ENCODE data around the gene TUBA1C. TPM values are rescaled to one million over a fixed set of nuclear protein-coding genes. Genes with fewer than 3 reads are reported as not detected.
A peak's percentile ranks its signal among the peaks of the same experiment; 100 is the strongest.

The TUBA1C gene
- polyA plus RNA-seq, 1 of the 3 experiments (the other 2 are of a cell fraction) = 3.3 TPM

DNA sequence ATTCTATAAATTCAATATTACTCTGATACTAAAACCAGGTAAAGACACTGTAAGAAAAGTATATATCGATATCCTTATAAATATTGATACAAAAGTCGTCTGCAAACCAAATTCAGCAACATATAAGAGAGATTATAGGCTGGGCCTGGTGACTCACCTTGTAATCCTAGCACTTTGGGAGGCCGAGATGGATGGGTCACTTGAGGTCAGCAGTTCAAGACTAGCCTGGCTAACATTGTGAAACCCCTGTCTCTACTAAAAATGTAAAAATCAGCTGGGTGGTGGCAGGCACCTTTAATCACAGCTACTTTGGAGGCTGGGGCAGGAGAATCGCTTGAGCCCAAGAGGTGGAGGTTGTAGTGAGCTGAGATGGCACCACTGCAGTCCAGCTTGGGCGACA, 13.5 kb upstream of the TUBA1C start:
- CTCF ChIA-PET = interaction anchor here (0.9 to 2.0 kb wide), 6 partner anchors 12 to 163 kb away, joined by 3 to 5 read pairs (median 4); no protein-coding TSS in a partner anchor
- Histone ChIP-seq H3K9me3 (no peaks in the 10 kb centered on the region), H3K9ac (no peak overlapping the region), H3K36me3 (replicated peaks in 1 of 2; ENCODE audit: control insufficient read depth in 1 of 2, insufficient read depth in 2 of 2, low read length in 1 of 2) (no peaks in the 10 kb centered on the region), H3K27ac (ENCODE audit: low read depth in 2 of 2, low read length in 1 of 2) (no peak overlapping the region), H4K20me1 (ENCODE audit: insufficient read depth) (no peaks in the 10 kb centered on the region), H3K79me2 (ENCODE audit: insufficient read depth) (no peaks in the 10 kb centered on the region), H3K9me2 (no peaks in the 10 kb centered on the region), H3K4me1 (ENCODE audit: control insufficient read depth in 1 of 2, insufficient read depth in 2 of 2, low read depth in 1 of 2, low read length in 1 of 2) (no peaks in the 10 kb centered on the region; a peak in 1 of 4 replicates), H3K4me3 (ENCODE audit: low read depth in 2 of 2, low read length in 1 of 2) (no peak overlapping the region), H3K27me3 (ENCODE audit: insufficient read depth) (no peaks in the 10 kb centered on the region), H3F3A (replicated peaks; ENCODE audit: insufficient read depth) (no peaks in the 10 kb centered on the region), H2AFZ (ENCODE audit: low read depth) (no peak overlapping the region), H3K4me2 (no peak overlapping the region)
- DNase-seq = no peak
- no peak for TF ChIP-seq GATA2 (CRISPR knock-in tag; IDR thresholded peaks at IDR 0.05)
- 85% methylated on average over 5 of the region's 5 CpGs for WGBS (ENCODE audit: low lambda C conversion rate)
- POLR2A ChIA-PET = no interaction called here

DNA sequence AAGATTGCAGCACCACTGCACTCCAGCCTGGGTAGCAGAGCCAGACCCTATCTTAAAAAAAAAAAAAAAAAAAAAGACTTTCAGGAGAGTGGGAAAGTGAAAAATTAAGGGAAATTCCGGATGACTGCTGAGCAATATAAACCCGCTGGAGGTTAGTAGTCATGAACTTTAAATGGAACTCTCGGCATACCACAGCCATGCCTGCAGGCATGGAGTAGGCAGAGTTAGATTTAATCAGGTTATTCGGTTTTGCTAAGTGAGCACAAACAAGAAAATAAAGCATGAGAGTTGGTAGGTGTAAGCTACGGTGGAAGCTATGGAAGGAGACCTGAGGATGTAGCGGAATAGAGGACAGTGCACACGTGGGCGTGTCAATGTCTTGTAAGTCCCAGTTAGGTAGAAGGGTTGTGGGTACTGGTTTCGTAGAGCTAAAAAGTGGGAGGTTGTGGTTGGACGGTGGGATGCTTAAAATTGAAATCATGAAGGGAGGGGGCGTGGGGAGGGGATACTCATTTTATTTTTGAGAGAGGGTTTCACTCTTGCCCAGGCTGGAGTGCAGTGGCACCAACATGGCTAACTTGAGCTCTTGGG, 11.8 kb upstream of the TUBA1C start:
- Histone ChIP-seq H3K9me3 (no peaks in the 10 kb centered on the region), H4K20me1 (ENCODE audit: insufficient read depth) (no peaks in the 10 kb centered on the region), H3K27me3 (ENCODE audit: insufficient read depth) (no peaks in the 10 kb centered on the region), H3F3A (replicated peaks; ENCODE audit: insufficient read depth) (no peaks in the 10 kb centered on the region), H3K4me3 (ENCODE audit: low read depth in 2 of 2, low read length in 1 of 2) (no peak overlapping the region), H3K9ac (no peak overlapping the region), H2AFZ (ENCODE audit: low read depth) (peak overlapping the region; percentile 76; the same call in 1 of the 2 replicates), H3K79me2 (ENCODE audit: insufficient read depth) (no peaks in the 10 kb centered on the region), H3K9me2 (no peaks in the 10 kb centered on the region), H3K4me1 (ENCODE audit: control insufficient read depth in 1 of 2, insufficient read depth in 2 of 2, low read depth in 1 of 2, low read length in 1 of 2) (no peaks in the 10 kb centered on the region; a peak in 1 of 4 replicates), H3K4me2 (no peak overlapping the region), H3K27ac (ENCODE audit: low read depth in 2 of 2, low read length in 1 of 2) (no peak overlapping the region), H3K36me3 (replicated peaks in 1 of 2; ENCODE audit: control insufficient read depth in 1 of 2, insufficient read depth in 2 of 2, low read length in 1 of 2) (no peaks in the 10 kb centered on the region)
- POLR2A ChIA-PET = no interaction called here
- 71% methylated on average over 11 of the region's 11 CpGs for WGBS (ENCODE audit: low lambda C conversion rate)
- CTCF ChIA-PET = interaction anchor here (0.9 to 1.9 kb wide), 6 partner anchors 11 to 165 kb away, joined by 3 to 7 read pairs (median 4); partner anchors contain the start of gene C1QL4
- DNase-seq = no peak
- TF ChIP-seq, protein P1, sequence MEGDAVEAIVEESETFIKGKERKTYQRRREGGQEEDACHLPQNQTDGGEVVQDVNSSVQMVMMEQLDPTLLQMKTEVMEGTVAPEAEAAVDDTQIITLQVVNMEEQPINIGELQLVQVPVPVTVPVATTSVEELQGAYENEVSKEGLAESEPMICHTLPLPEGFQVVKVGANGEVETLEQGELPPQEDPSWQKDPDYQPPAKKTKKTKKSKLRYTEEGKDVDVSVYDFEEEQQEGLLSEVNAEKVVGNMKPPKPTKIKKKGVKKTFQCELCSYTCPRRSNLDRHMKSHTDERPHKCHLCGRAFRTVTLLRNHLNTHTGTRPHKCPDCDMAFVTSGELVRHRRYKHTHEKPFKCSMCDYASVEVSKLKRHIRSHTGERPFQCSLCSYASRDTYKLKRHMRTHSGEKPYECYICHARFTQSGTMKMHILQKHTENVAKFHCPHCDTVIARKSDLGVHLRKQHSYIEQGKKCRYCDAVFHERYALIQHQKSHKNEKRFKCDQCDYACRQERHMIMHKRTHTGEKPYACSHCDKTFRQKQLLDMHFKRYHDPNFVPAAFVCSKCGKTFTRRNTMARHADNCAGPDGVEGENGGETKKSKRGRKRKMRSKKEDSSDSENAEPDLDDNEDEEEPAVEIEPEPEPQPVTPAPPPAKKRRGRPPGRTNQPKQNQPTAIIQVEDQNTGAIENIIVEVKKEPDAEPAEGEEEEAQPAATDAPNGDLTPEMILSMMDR (IDR thresholded peaks at IDR 0.05) = no peak
- TF ChIP-seq, protein P2, sequence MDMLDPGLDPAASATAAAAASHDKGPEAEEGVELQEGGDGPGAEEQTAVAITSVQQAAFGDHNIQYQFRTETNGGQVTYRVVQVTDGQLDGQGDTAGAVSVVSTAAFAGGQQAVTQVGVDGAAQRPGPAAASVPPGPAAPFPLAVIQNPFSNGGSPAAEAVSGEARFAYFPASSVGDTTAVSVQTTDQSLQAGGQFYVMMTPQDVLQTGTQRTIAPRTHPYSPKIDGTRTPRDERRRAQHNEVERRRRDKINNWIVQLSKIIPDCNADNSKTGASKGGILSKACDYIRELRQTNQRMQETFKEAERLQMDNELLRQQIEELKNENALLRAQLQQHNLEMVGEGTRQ (IDR thresholded peaks at IDR 0.05; ENCODE audit: borderline replicate concordance, low read depth, low read length) = no peak
- TF ChIP-seq CHD2 (IDR thresholded peaks at IDR 0.05; ENCODE audit: low read length, partially characterized antibody) = no peak
- TF ChIP-seq POLR2AphosphoS5 (IDR thresholded peaks at IDR 0.05; ENCODE audit: low read depth, low read length) = no peak
- no peak for TF ChIP-seq FOXJ3 (CRISPR knock-in tag; IDR thresholded peaks at IDR 0.05)
- no peak for TF ChIP-seq FOXM1 (IDR thresholded peaks at IDR 0.05; ENCODE audit: low read depth)
- TF ChIP-seq, protein P3, sequence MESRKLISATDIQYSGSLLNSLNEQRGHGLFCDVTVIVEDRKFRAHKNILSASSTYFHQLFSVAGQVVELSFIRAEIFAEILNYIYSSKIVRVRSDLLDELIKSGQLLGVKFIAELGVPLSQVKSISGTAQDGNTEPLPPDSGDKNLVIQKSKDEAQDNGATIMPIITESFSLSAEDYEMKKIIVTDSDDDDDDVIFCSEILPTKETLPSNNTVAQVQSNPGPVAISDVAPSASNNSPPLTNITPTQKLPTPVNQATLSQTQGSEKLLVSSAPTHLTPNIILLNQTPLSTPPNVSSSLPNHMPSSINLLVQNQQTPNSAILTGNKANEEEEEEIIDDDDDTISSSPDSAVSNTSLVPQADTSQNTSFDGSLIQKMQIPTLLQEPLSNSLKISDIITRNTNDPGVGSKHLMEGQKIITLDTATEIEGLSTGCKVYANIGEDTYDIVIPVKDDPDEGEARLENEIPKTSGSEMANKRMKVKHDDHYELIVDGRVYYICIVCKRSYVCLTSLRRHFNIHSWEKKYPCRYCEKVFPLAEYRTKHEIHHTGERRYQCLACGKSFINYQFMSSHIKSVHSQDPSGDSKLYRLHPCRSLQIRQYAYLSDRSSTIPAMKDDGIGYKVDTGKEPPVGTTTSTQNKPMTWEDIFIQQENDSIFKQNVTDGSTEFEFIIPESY (IDR thresholded peaks at IDR 0.05; ENCODE audit: borderline replicate concordance, low read depth) = no peak
- TF ChIP-seq TCF12 (IDR thresholded peaks at IDR 0.05) = no peak
- no peak for TF ChIP-seq GABPA (IDR thresholded peaks at IDR 0.05; ENCODE audit: low read depth)
- TF ChIP-seq GATA2 (CRISPR knock-in tag; IDR thresholded peaks at IDR 0.05) = no peak
- no peak for TF ChIP-seq SIN3A (IDR thresholded peaks at IDR 0.05; ENCODE audit: borderline replicate concordance, low read depth, low read length)
- no peak for TF ChIP-seq RFX5 (IDR thresholded peaks at IDR 0.05; ENCODE audit: low read length)
- no peak for TF ChIP-seq MEF2A (IDR thresholded peaks at IDR 0.05; ENCODE audit: borderline replicate concordance, low read depth)
- no peak for TF ChIP-seq FOSL2 (IDR thresholded peaks at IDR 0.05; ENCODE audit: borderline replicate concordance, low read depth)
- no peak for TF ChIP-seq NRF1 (IDR thresholded peaks at IDR 0.05; ENCODE audit: low read depth, low read length)
- TF ChIP-seq, protein P4, sequence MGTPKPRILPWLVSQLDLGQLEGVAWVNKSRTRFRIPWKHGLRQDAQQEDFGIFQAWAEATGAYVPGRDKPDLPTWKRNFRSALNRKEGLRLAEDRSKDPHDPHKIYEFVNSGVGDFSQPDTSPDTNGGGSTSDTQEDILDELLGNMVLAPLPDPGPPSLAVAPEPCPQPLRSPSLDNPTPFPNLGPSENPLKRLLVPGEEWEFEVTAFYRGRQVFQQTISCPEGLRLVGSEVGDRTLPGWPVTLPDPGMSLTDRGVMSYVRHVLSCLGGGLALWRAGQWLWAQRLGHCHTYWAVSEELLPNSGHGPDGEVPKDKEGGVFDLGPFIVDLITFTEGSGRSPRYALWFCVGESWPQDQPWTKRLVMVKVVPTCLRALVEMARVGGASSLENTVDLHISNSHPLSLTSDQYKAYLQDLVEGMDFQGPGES (IDR thresholded peaks at IDR 0.05; ENCODE audit: low read depth, low read length) = no peak
- TF ChIP-seq, protein P5, sequence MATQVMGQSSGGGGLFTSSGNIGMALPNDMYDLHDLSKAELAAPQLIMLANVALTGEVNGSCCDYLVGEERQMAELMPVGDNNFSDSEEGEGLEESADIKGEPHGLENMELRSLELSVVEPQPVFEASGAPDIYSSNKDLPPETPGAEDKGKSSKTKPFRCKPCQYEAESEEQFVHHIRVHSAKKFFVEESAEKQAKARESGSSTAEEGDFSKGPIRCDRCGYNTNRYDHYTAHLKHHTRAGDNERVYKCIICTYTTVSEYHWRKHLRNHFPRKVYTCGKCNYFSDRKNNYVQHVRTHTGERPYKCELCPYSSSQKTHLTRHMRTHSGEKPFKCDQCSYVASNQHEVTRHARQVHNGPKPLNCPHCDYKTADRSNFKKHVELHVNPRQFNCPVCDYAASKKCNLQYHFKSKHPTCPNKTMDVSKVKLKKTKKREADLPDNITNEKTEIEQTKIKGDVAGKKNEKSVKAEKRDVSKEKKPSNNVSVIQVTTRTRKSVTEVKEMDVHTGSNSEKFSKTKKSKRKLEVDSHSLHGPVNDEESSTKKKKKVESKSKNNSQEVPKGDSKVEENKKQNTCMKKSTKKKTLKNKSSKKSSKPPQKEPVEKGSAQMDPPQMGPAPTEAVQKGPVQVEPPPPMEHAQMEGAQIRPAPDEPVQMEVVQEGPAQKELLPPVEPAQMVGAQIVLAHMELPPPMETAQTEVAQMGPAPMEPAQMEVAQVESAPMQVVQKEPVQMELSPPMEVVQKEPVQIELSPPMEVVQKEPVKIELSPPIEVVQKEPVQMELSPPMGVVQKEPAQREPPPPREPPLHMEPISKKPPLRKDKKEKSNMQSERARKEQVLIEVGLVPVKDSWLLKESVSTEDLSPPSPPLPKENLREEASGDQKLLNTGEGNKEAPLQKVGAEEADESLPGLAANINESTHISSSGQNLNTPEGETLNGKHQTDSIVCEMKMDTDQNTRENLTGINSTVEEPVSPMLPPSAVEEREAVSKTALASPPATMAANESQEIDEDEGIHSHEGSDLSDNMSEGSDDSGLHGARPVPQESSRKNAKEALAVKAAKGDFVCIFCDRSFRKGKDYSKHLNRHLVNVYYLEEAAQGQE (IDR thresholded peaks at IDR 0.05; ENCODE audit: low read depth, low read length) = no peak

Measured in SK-N-SH (cell line).